Measurements from ENCODE around the gene CALML6.

- TF ChIP-seq CTCF (IDR thresholded peaks at IDR 0.05; ENCODE audit: low read length) (no peak), EZH2 (IDR thresholded peaks at IDR 0.05; ENCODE audit: borderline replicate concordance, low read length) (no peak)
These were observed 25.8 kb upstream of the CALML6 start for GRCh38 chr1:1889090-1889750.

All from OCI-LY1 (cell line).